Glutamatergic neuron (in vitro differentiated cells): ENCODE data around the gene SERPINE1. TPM values are rescaled to one million over a fixed set of nuclear protein-coding genes. Genes with fewer than 3 reads are reported as not detected.

ENCODE experiments used
- DNase-seq: peaks from one replicate; pipeline ENCODE4 v3.0.0; 2022
- H3K27ac Mint-ChIP-seq: one replicate; pipeline ENCODE4 v1.8.0; 2020; ENCODE audit warnings: mild to moderate bottlenecking, mixed read lengths, inconsistent platforms; ENCODE audit not compliant: unreplicated experiment
- H3K27me3 Mint-ChIP-seq: one replicate; pipeline ENCODE4 v1.8.0; 2020; ENCODE audit warnings: mild to moderate bottlenecking, moderate library complexity, mixed read lengths, inconsistent platforms; ENCODE audit not compliant: unreplicated experiment
- H3K36me3 Mint-ChIP-seq: one replicate; pipeline ENCODE4 v1.8.0; 2020; ENCODE audit warnings: mild to moderate bottlenecking, mixed read lengths, inconsistent platforms; ENCODE audit not compliant: unreplicated experiment
- H3K4me1 Mint-ChIP-seq: one replicate; pipeline ENCODE4 v1.8.0; 2020; ENCODE audit warnings: mild to moderate bottlenecking, low read depth, mixed read lengths, inconsistent platforms; ENCODE audit not compliant: unreplicated experiment
- H3K4me3 Mint-ChIP-seq: one replicate; pipeline ENCODE4 v1.8.0; 2020; ENCODE audit warnings: mild to moderate bottlenecking, mixed read lengths, inconsistent platforms; ENCODE audit not compliant: unreplicated experiment
- H3K9me3 Mint-ChIP-seq: one replicate; pipeline ENCODE4 v1.8.0; 2020; ENCODE audit warnings: mild to moderate bottlenecking, moderate library complexity, mixed read lengths, inconsistent platforms; ENCODE audit not compliant: unreplicated experiment
- CTCF ChIP-seq: fragments of 200-600 bp; sonication (generic); IDR thresholded peaks from one replicate; pipeline ENCODE4 v1.5.0; 2021; ENCODE audit not compliant: partially characterized antibody, unreplicated experiment
- total RNA-seq: library from RNA; stranded (reverse); fragmentation: NEBNext Ultra II Directional; extraction: Animal tissue kit (Norgen Biotek cat#: 25700); gene quantifications from one replicate; pipeline ENCODE4 v1.2.1, GENCODE V29; 2021; ENCODE audit not compliant: unreplicated experiment

Gene SERPINE1
- total RNA-seq, 1 donor from 2014 or later: not detected

GRCh38 chr7:101122933-101123702, 3.8 kb upstream of the SERPINE1 start:
- peaks cover 8% of the 10 kb centered on the region for H3K4me1 Mint-ChIP-seq
- TF ChIP-seq CTCF: no peak
- no peak overlapping the region for H3K27ac Mint-ChIP-seq
- H3K36me3 Mint-ChIP-seq: no peaks in the 10 kb centered on the region
- H3K27me3 Mint-ChIP-seq: peaks cover 6% of the 10 kb centered on the region
- peaks cover 2% of the 10 kb centered on the region for H3K9me3 Mint-ChIP-seq
- no peak for DNase-seq
- no peak overlapping the region for H3K4me3 Mint-ChIP-seq

- Mint-ChIP-seq H3K27ac (no peak overlapping the region), H3K36me3 (no peaks in the 10 kb centered on the region), H3K4me1 (peaks cover 8% of the 10 kb centered on the region), H3K27me3 (peaks cover 6% of the 10 kb centered on the region), H3K4me3 (no peak overlapping the region), H3K9me3 (peaks cover 2% of the 10 kb centered on the region)
- no peak for DNase-seq
- no peak for TF ChIP-seq CTCF
These were observed 3.2 kb upstream of the SERPINE1 start for GRCh38 chr7:101123703-101124068.

- no peak for TF ChIP-seq CTCF
- Mint-ChIP-seq H3K27ac (no peak overlapping the region), H3K27me3 (peaks cover 6% of the 10 kb centered on the region), H3K36me3 (no peaks in the 10 kb centered on the region), H3K9me3 (peaks cover 2% of the 10 kb centered on the region), H3K4me3 (no peak overlapping the region), H3K4me1 (peaks cover 6% of the 10 kb centered on the region)
- no peak for DNase-seq
These were observed 2.4 kb upstream of the SERPINE1 start for GRCh38 chr7:101124376-101125056.

GRCh38 chr7:101125989-101126650, 784 bp upstream of the SERPINE1 start:
- Mint-ChIP-seq H3K4me3 (no peak overlapping the region), H3K9me3 (peaks cover 2% of the 10 kb centered on the region), H3K27me3 (peaks cover 6% of the 10 kb centered on the region), H3K4me1 (peaks cover 1% of the 10 kb centered on the region), H3K36me3 (no peaks in the 10 kb centered on the region), H3K27ac (no peak overlapping the region)
- no peak for TF ChIP-seq CTCF
- no peak for DNase-seq
